Measurements from ENCODE around the gene CORO2B.

Gene CORO2B

DNA sequence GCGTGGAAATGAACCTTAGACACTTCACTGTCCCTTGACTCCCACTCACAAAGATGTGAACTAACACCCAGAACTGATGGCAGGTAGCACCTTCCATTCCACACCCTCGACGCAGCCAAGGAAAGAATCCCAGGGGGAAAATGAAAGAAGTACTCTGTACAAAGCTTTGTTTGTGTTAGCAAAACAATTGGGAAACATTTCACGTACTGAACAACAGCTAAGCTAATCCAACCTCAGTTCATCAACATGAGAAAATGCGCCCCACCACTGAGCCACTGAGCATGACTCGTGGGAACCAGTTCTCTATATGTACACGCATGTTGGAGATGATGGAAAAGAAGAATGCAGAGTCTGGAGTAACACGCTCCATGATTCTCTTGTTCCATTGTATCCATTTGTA, 32.0 kb downstream of the CORO2B start:
- DNase-seq = no peak

DNA sequence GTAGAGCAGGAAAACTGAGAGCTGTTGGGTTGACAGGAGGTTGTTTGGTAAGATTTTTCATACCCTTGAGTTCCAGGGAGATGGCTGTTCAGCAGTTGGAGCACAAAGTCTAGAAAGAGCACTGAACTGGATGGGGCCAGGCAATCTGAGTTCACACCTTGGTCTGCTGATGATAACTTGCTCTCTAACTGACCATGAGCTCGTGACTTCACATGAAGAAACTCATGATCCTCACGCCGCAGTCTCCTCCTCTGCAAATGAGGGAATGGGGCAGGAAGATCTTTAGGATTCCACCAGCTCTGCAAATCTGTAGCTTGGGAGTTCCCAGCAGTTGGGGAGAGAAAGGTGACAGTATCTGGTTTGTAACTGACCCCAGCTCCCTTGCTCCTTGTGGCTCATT, 33.7 kb downstream of the CORO2B start:
- DNase-seq = no peak

DNA sequence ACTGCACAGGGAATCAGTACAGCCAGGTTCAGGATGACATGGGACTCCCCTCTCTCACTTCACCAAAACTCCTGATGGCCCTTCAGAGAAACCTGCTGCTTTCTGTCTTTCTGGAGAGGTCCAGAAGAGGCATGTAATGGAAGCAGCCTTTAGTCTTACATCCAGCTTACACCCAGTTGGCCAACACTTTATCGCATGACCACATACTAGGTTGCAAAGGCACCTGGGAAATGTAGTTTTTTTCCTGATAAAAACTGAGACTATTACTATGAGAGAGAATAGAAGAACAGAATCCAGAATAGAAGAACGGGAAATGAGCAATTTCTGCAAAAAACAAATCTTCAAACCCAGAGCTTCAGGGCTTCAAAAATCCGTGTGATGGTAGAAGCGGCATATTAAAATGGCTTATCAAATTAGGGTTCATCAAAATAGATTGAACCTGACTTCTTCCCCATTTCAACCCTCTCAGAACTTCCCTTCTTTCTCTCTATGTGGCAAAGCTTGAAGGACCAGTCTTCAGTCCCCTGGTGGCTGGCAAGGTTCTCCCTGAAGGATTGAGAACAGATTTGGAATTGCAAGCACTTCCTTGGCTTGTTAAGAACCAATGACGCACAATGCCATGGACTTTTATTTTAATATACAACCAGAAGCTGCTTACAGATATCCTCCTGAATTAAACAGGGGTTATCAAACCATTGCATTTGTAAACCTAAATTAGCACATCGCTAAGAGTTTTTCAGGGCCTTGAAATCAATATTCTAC, 34.4 kb downstream of the CORO2B start:
- no peak for DNase-seq

DNA sequence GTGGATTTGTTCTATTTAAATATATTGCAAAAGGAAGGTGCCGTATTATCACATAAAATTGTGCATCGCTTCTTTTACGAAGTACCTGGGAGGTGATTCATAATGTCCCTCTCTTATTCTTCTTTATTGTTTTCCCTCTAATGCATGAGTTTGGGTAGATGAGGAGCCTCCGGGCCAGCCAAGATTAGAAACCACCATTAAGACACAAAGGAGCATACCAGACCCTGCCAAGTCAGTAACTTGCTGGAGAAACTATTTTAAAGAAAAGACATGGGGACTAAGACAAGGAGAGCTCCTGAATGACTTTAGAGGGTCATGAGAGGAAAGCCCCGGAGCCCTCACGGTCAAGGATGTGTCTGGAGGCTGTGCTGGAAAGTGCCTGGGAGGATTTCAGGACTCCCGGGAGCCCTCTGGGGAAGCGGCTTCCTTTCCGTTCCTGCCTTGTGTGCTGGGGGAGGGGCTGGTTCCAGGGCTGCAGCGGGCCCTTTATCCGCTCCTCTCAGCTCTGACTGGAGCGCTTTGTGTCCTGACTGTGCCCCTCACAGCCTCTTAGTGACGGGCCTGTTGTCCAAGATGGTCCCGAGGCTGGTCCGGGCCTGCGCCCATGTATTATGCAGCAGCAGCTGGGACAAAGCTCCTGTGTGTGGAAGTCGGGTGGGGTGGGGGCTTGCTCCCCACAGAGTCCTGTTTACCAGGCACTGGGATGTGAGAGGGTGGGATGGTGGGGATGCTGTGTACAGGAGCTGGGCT, 35.7 kb downstream of the CORO2B start:
- no peak for DNase-seq

DNA sequence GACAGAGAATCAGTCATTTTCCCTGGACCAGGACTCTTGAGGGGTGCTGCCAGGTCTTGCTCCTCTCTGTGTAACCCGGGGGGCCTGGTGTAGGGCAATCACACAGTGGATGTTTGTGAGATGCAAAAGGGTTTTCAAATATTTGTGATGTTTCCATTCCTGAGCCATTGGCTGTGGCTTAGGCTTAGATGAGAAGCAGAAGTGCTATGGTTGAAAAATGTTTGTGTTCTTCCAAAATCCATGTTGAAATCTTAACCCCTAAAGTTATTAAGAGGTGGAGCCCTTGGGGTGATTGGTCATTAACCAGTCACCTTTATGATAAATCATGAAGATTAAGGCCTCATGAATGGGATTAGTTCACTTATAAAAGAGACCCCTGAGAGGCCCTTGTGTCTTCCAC, 36.5 kb downstream of the CORO2B start:
- no peak for DNase-seq

DNA sequence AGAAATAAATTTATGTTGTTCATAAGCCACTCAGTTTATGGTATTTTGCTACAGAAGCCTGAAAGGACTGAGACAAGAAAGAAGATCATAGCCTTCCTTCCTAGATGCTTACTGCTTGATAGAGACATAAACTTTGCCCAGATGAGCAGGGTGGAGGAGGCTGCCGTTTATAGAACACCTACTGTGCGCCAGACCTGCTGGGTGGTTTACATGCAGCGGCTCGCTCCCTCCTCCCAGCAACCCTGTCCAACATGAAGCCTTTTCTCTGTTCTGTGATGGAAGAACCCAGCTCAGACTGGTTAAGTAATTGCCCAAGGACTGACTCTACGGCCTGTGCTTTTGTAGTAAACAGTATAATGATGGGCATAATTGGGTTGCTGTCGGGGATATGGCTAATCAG, 37.0 kb downstream of the CORO2B start:
- DNase-seq = no peak

DNA sequence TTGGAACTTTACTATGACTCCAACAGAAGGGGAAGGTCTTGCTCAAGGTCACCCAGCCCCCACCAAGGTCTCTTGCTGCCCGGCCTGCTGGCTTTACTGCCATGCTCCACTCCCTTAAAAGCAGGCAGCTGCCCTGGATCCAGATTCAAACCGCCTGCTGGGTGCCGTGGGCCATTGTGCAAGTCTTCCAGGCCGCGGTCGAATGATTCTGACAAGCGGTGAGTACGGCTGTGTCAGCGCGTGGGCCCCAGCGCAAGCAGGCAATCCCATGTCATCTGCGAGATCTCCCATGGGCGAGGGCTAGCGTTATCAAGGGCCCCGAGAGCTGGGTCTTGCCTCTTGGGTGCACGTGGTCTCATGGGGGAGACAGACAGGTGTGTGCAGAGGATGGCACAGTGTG, 37.6 kb downstream of the CORO2B start:
- DNase-seq = no peak

DNA sequence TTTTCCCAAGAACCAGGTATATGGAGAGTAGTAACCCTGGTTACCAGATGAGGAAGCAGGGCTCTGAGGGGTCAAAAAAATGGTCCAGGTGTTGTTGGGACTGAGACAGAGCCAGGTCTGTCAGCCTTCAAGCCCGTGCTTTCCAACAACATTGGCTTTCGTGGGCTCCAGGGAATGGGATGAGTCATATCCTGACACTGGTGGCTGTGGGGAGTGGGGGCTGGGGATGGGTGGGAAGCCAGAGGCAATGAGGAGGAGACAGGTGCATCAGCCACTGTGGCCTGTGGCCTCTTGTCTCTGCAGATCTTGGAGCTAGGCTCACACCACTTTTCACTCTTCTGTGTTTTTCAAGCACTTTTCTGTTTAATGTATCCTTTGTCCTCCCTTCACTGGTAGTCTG, 38.2 kb downstream of the CORO2B start:
- DNase-seq = no peak

DNA sequence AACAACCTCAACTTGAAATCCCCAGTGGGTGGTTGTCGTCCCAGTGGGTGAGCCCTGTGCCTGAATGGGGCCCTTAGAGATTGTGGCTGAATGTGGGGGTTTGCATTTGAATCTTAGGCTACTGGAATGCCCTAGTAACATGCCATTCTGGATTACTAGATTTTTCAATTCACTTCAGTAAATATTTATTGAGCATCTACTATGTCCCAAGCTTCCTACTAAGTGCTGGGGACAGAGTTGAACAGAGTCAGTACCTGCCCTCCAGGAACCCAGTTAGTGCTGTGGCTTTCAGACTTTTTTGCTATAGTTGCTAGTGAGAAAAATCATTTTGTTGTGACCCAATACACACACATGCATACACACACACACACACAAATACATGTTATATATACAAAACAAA, 39.0 kb downstream of the CORO2B start:
- DNase-seq = no peak

DNA sequence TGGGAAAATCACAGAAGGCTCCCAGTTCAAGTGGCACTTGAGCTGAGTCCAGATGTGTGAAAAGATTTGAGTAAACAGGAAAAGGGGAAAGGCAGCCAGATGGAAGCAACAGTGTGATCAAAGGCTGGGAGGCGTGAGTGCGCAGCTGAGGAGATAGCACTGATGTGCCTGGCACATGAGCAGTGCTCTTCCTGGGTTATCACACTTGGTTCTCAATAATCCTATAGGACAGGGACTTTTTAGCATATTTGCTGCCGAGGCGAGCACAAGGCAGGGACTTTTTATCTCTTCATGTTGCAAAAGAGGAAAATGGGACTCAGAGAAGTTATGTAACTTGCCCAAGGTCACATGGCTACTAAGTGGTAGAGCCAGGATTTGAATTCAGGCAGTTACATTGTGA, 39.6 kb downstream of the CORO2B start:
- no peak for DNase-seq

DNA sequence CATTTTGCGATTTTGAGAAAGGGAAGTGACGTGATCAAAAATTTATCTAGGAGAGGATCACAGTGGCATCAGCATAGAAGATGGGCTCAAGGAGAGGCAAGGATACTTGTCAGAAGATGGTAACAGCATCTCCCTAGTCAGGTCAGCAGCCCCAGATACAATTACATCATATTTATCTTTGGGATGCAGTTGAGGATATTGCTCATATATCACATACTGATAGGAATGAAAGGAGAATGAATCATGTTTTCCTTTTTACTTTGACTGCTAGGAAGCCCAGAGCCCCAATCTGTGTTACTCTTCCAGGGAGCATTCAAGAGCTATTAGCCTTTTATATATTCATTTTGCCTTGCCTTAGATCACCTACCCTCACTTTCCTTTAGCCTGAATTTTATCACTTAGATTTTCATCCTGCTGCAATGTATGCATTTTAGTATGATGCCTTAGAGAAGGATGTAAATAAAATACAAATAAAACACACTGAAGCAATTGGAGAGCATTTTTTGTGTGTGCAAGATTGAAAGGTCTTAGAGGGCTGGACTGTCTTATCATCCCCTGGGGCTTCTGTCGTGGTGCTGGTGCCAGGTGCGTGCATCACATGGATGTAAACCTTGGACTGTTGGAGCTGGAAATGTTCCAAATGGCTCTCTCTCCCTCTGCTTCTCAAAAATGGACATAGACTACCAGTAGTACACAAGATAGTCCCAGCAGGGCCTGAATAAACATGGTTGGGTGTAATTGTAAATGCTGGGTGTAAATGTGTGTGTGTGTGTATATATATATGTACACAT, 40.3 kb downstream of the CORO2B start:
- no peak for DNase-seq

DNA sequence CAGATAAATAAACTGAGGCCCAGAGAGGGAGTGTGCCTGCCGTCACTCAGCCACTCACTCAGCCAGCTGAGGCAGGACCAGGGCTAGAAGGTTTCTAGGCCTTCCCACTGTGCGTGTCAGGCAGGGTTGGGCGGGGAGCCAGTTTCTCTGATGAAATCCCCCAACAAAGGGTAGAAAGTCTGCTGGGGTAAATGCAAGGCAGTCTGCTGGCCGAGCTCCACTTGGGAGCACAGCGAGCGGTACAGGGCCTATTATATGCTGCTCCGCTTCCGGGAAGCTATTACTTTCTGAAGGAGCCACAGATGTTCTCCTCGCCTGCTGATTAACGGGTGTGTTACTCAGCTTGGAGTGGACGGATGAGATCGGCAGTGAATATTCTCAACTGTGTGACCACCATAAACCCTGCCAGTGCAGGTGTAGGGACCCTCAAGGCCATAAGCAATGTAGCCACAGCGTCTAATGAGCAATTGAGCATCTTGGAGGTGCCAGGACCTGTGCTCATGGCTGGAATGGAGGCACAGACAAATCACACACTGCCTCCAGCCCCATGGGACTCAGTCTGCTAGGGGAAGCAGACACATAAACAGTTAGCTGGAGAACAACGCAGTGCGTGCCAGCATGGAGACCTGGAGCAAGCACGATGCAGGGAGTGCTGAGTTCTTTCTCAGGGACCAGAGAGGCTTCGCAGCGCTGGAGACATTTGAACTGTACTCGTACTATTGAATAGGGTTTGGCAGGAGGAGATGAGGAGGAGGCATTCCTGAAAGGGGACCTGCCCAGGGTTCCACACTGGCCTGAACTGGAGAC, 42.1 kb downstream of the CORO2B start:
- no peak for DNase-seq

DNA sequence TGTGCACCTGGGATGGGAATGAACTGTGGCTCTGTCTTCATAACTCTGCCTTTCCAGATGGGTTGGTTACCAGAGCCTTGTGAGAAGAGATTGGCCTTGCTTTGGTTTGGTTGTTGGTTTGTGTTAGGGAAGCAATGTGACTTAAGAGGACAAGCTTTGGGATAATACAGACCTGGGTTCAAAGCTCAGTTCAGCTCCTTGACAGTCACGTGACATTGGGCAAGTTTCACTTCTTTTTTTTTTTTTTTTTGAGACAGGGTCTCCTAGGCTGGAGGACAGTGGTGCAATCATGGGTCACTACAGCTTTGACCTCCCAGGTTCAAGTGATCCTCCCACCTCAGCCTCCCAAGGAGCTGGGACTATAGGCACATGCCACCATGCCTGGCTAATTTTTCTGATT, 42.7 kb downstream of the CORO2B start:
- DNase-seq = no peak

DNA sequence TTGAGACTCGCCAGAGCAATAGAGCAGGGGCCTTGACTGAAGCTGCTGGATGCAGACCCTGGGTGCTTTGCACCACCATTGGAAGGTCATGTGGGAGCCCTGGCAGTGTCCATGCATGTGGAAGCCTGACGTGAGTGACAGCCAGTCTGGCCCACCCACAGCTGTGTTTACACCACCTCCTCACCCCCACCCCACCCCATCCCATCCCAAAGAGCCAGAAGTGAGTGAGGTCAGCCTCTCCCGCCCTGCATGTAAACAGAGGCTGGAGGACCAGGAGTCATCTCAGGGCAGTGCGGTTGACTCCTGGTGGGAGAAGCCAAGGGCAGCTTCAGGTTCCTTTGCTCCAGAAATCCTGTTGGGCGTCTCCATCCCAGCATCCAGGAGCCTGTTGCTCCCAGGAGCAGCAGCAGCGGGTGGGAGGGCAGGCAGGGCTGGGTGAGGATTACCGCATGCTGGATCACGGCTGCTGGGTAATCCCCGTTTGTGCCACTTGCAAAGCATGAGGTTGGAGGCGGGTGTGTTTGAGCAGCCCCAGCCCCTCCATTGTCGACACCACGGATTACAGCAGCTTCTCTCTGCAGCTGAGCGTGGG, 44.6 kb downstream of the CORO2B start:
- DNase-seq = no peak

DNA sequence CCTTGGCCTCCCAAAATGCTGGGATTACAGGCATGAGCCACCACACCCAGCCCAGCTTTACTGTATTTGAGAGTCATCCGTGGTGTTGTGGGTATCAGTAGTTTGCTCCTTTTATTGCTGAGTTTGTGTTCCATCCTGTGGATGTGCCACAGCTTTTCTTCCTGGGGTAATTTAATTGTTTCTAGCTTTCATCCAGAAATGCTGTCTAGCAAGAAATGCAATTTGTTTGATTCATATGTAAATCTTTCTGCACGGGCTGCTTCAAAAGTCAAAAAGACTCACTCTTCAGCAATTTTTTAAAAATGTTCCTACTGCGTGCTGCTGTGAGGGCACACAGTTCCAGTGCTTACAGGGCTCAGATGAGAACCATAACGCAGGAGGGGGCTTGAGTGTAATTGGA, 47.1 kb downstream of the CORO2B start:
- DNase-seq = no peak

DNA sequence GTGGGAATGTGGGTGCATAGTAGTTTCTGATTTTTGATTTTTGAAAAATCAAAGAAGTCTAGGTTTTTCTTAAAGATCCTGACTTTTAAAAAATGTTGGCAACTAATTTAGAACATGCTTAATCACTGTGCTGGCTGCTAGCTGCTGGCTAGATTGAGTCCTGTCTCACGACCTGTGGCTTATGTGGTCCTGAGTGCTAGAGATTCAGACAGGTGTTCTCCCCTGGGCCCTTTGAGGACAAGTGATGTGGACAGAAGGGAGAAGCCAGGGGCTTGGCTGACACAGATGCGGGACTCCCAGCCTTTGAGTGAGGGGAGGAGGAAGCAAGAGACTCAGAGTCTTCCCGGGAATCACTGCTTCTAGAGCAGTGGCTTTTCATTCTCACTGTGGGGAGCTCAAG, 47.5 kb downstream of the CORO2B start:
- DNase-seq = no peak

DNA sequence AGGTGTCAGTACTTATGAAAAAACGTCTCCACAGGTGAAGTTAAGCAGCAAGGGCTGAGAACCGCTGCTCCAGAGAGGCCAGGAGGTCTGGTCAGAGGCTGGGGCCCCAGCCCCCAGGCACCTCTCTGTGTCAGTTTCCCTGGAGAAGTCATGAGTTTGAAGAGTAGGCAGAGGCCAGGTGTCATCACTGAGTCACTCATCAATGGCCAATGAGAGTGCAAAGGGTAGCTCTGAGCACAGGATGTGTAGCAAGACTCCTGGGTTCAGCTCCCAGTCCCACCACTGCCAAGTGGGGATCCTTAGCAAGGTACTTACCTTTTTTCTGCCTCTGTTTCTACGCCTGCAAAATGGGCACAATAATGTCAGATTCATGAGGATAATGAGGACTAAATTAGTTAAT, 47.9 kb downstream of the CORO2B start:
- DNase-seq = no peak

DNA sequence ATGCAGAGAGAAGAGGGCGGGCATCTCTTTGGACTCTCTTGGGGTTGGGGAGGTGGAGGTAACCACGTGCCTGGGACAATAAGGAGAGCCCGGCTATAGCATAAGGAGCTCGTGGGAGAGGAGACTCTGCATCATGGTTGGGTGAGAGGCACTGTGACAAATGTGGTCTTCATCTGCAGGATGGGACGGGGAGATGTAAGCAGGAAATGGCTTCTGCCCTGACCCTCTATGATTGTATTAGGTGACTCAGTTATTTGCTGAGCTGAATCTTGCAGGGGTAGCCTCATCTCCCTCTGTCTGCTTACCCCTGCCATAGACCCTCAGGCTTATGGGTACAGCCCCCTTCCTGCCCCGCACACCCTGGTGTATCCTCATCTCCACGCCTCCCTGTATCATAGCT, 48.7 kb downstream of the CORO2B start:
- DNase-seq = no peak

DNA sequence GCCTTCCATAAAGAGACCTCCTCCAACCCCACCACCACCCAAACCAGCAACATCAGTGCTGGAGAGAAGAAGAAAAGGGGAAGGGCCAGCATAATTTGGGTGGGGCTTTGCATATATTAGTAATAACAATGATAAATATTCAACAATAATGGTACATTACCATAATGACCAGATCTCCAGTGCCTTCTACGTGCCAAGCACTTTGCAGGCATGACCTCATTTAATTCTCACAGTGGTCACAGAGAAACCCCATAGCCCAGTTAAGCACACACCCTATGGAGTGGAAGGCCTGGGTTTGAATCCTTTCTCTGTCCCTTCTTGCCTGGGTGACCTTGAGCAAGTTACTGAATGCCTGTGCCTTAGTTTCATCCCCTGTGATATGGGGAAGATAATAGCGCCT, 49.2 kb downstream of the CORO2B start:
- no peak for DNase-seq

DNA sequence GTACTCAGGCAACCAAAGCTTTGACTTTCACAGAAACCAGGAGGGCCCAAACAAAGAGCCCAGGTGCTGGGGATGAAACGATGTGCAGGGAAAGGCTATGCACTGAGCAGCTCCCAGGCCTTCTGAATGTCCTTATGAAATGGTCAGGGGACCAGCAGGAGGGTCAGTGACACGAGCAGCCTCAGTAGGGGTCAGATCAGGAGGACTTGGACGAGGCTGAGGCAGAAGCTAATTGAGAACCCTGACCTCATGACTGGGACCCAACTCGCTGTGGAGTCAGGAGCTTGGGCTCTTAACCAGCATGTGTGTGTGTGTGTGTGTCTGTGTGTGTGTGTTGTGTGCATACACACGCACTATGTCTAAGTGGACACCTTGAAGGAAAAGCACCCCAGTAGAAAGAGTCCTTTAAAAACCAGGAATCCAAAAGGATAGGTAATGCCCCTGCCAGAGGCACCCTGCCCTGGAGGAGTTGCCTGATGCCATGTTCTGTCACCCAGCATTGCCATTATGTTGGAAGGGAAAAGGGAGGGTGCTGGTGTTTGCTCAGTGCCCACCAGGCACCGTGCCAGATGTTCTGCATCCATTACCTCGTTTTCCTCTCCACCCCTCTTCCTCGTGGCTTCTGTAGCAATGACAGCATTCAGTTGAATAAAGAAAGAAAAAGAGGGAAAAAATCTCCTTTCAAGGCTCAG, 50.9 kb downstream of the CORO2B start:
- no peak for DNase-seq

DNA sequence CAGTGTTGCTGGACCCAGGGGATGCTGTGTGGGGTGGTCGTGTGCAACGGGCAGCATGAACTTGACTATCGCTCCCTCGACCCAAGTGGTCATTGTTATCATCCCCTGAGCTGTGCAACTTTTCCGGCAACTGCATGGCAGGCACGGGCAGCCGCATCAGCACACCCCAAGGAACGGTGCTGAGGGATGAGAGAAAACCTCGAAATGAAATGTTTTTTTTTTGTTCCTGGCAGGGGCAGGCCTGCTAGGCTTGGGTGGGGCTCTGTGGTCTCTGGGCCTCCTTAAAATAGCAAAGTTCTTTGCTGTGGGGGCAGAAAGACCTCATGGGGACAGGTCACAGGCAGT, 51.4 kb downstream of the CORO2B start:
- no peak for DNase-seq

DNA sequence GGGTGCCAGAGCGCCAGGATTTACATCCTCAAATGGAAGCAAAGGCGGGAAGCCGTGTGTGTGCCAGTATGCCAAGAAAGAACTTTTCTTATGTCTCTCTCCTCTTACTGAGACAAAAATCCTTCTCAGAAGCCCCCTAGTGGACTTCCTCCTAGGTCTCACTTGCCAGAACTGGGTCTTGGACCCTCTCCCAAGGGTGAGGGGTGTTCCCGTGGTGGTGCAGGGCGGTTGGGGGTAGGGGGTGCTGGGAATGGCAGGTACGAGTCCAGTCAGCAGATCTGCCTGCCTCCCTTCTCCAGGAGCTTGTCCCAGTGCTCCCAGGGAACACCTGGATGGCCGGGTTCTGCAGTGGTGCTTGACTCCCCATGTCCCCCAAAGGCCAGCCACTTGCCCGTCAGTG, 52.0 kb downstream of the CORO2B start:
- DNase-seq = no peak
